Neuron (in vitro differentiated cells): ENCODE measurements around the gene DCHS1.

Experiments used
- H2AFZ ChIP-seq: one replicate; pipeline ENCODE4 v1.6.1; 2013; ENCODE audit warnings: low read depth, mild to moderate bottlenecking, inconsistent platforms, low read length, moderate library complexity
- H3K27me3 ChIP-seq: one replicate; pipeline ENCODE4 v1.6.1; 2013; ENCODE audit warnings: low read length; ENCODE audit not compliant: insufficient read depth
- H3K36me3 ChIP-seq: one replicate; pipeline ENCODE4 v1.6.1; 2013; ENCODE audit warnings: low read length; ENCODE audit not compliant: insufficient read depth
- H3K4me1 ChIP-seq: one replicate; pipeline ENCODE4 v1.6.1; 2013; ENCODE audit warnings: low read length; ENCODE audit not compliant: insufficient read depth
- H3K4me3 ChIP-seq: 2 replicates; pipeline ENCODE4 v1.5.1; 2013; ENCODE audit warnings: mild to moderate bottlenecking, low read length, moderate library complexity
- H3K9me3 ChIP-seq: one replicate; pipeline ENCODE4 v1.6.1; 2013; ENCODE audit warnings: low read length

Gene DCHS1

DNA sequence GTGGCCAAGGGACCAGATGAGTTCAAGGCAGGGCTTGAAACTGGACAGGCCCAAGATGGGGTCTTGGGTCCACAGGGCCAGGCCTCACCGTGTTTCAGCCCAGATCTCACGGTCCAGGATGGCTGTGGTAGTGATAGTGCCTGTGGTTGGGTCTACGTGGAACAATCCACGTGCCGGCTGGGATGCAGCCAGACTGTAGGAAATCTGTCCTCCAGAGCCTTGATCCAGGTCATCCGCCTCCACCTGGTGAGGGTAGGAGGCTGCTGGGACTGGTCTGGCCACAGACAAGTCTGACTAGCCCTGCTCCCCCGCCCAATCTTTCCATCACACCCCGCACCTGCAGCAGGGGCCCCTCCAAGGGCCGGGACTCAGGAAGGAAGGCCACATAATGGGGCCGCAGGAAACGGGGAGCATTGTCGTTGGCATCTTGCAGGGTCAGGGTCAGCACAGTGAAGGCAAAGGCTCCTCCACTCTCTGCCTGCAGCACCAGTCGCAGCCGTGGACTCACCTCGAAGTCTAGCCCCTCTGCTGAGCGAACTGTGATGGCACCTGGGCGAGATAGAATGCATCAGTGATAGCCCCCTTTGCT is 29.7 kb downstream of the DCHS1 start:
- Histone ChIP-seq H3K27me3 (no peaks in the 10 kb centered on the region), H3K4me3 (no peak overlapping the region), H2AFZ (no peak overlapping the region), H3K9me3 (no peaks in the 10 kb centered on the region), H3K36me3 (peaks cover 82% of the 10 kb centered on the region), H3K4me1 (no peaks in the 10 kb centered on the region)

DNA sequence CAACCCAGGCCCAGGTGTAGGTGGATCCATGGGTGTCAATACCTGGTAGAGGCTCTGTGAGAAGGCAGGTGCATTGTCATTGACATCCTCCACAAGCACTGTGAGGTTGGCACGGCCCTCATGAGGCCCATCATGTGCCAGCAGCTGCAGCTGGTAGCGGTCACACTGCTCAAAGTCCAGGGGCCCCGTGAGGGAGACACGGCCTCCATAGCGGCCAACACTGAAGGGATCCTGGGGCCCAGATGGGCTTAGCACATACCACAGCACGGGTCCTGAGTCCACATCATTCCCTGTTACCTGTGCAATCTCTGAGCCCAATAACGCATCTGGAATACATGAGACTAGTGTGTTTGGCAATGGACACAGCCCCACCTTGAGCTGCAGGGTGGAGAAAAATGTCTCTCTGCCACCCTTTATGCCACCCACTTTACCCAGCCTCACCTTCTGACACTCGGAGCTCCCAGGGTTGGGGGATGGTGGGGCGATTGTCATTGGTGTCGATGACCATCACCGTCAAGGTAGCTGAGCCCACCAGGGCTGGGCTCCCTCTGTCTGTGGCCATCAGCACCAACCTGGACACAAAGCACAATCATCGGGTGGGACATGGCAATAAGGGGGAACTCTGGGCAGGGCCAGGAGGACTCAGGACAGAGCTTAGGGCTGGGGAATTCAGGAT is 30.3 kb downstream of the DCHS1 start:
- Histone ChIP-seq H3K4me3 (no peak overlapping the region), H3K36me3 (peaks cover 78% of the 10 kb centered on the region), H3K9me3 (no peaks in the 10 kb centered on the region)

GRCh38 chr11:6623391-6624363 is 31.9 kb downstream of the DCHS1 start:
- Histone ChIP-seq H2AFZ (no peak overlapping the region), H3K36me3 (peaks cover 63% of the 10 kb centered on the region), H3K4me3 (no peak overlapping the region), H3K27me3 (no peaks in the 10 kb centered on the region), H3K9me3 (no peaks in the 10 kb centered on the region), H3K4me1 (peaks cover 6% of the 10 kb centered on the region)

More for the DNA sequence above, 30.3 kb downstream of the DCHS1 start:
- no peaks in the 10 kb centered on the region for H3K27me3 ChIP-seq
- H3K4me1 ChIP-seq = no peaks in the 10 kb centered on the region
- H2AFZ ChIP-seq = no peak overlapping the region

GRCh38 chr11:6622261-6623171 is 33.1 kb downstream of the DCHS1 start:
- Histone ChIP-seq H3K4me3 (no peak overlapping the region), H3K36me3 (peaks cover 53% of the 10 kb centered on the region), H3K27me3 (no peaks in the 10 kb centered on the region), H3K9me3 (no peaks in the 10 kb centered on the region), H3K4me1 (peaks cover 13% of the 10 kb centered on the region), H2AFZ (no peak overlapping the region)

- Histone ChIP-seq H2AFZ (no peak overlapping the region), H3K4me1 (peaks cover 13% of the 10 kb centered on the region), H3K27me3 (no peaks in the 10 kb centered on the region), H3K4me3 (no peak overlapping the region), H3K9me3 (no peaks in the 10 kb centered on the region), H3K36me3 (peaks cover 49% of the 10 kb centered on the region)
Measured at GRCh38 chr11:6621711-6622211, 33.8 kb downstream of the DCHS1 start.

- H3K4me3 ChIP-seq = no peak overlapping the region
- H3K4me1 ChIP-seq = peaks cover 13% of the 10 kb centered on the region
- H3K36me3 ChIP-seq = peaks cover 39% of the 10 kb centered on the region
- H3K27me3 ChIP-seq = no peaks in the 10 kb centered on the region
- no peaks in the 10 kb centered on the region for H3K9me3 ChIP-seq
- no peak overlapping the region for H2AFZ ChIP-seq
Measured at GRCh38 chr11:6620636-6621035, 35.0 kb downstream of the DCHS1 start.

DNA sequence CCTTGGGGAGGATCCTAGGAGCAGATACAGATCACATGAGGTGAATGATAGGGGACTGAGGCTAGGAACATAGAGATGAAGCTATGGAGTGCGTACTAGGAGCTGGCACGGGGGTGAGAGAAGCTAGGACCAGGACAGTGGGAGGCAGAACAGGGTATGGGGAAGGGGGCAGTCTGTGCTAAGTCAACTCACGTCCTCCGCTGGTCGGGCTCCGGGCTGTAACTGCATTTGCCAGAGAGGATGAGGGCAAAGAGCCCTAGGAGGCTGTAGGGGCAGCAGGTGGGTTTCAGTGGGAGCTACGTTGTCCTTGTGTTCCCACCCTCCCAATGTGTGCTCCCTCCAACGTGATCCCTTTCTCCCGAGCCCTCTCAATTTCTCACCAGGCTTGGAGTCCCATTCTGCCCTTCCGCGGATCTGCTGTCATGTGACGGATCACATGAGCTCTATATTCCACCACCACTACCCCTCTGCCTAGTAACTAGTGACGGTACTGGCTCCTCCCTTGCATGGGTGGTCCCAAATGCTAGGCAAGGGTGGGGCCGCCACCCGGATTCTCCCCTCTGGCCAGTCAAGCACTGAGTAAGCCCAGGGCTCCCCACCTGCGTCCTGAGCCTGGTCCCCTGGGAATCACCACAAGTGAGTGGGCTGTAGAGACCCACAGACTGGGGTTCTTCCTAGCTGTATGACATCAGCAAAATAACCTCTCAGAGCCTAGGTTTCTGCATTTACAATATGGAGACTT is 36.4 kb downstream of the DCHS1 start, which contains the start of gene TPP1:
Gene TPP1, minus strand, starts transcription at position 419 of the 742 bp plus-strand sequence. Its CDS starts 22 bp downstream, at position 397.
- Histone ChIP-seq H3K4me1 (peaks cover 13% of the 10 kb centered on the region), H2AFZ (peak within 1 kb of the TSS; percentile 30), H3K9me3 (no peaks in the 10 kb centered on the region), H3K4me3 (peak within 1 kb of the TSS; percentile 73), H3K36me3 (peaks cover 29% of the 10 kb centered on the region), H3K27me3 (no peaks in the 10 kb centered on the region)

GRCh38 chr11:6618117-6619003 is 37.2 kb downstream of the DCHS1 start:
- peak overlapping the region; percentile 73 for H3K4me3 ChIP-seq
- H3K36me3 ChIP-seq = peaks cover 21% of the 10 kb centered on the region
- no peaks in the 10 kb centered on the region for H3K9me3 ChIP-seq
- H3K27me3 ChIP-seq = no peaks in the 10 kb centered on the region
- peak overlapping the region; percentile 30 for H2AFZ ChIP-seq
- H3K4me1 ChIP-seq = peaks cover 13% of the 10 kb centered on the region

GRCh38 chr11:6617315-6617781 is 38.3 kb downstream of the DCHS1 start:
- Histone ChIP-seq H3K9me3 (no peaks in the 10 kb centered on the region), H3K27me3 (no peaks in the 10 kb centered on the region), H3K36me3 (peaks cover 11% of the 10 kb centered on the region), H3K4me1 (peaks cover 22% of the 10 kb centered on the region), H2AFZ (no peak overlapping the region), H3K4me3 (no peak overlapping the region)

- Histone ChIP-seq H3K36me3 (peaks cover 9% of the 10 kb centered on the region), H3K9me3 (no peaks in the 10 kb centered on the region), H3K27me3 (no peaks in the 10 kb centered on the region), H2AFZ (no peak overlapping the region), H3K4me3 (no peak overlapping the region), H3K4me1 (peaks cover 22% of the 10 kb centered on the region)
Measured at GRCh38 chr11:6616596-6617250, 38.9 kb downstream of the DCHS1 start.
